ENCODE measurements around the gene DIPK1B.

The DIPK1B gene

GRCh38 chr9:136673088-136673974, 39.0 kb upstream of the DIPK1B start:
- DNase-seq (ENCODE audit: low spot score), result no peak

DNA sequence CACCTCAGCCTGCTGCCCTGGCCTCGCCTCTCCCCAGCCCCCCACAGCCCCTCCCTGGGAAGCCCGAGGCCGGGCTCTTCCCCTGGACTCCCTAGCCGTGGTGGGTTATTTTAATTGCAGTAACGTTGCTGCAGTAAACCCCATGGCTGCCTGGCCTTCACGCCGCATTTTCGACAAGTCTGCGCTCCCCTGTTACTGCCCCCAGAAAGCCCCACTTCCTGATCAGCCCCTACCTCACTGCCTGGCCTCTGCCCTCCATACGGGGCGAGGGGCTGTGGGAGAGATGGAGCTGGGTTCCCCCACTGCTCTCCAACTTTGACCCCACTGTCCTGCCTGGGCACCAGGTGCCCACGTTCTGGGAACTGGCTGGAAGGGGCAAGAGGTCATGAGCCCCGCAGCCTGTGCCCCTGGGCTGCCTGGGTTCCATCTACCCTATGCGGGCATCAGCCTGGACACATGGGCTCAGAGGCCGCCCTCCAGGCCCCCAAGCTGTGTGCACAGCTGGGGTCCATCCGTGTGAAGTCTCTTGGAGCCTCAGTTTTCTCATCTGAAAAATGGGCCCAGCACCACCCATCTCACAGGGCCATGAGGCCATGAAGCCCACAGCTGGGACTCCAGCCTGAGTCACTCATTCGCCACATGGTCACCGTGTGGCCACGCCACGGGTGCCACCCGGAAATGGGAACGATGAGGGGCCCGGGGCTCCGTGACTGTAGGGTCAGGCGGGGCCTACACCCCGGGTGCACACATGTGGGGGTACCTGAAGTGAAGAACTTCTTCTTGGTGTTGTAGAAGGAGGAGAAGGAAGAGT, 38.2 kb upstream of the DIPK1B start:
- no peak for DNase-seq (ENCODE audit: low spot score)

GRCh38 chr9:136674786-136675349, 37.5 kb upstream of the DIPK1B start:
- DNase-seq (ENCODE audit: low spot score), result peak; percentile 55

DNA sequence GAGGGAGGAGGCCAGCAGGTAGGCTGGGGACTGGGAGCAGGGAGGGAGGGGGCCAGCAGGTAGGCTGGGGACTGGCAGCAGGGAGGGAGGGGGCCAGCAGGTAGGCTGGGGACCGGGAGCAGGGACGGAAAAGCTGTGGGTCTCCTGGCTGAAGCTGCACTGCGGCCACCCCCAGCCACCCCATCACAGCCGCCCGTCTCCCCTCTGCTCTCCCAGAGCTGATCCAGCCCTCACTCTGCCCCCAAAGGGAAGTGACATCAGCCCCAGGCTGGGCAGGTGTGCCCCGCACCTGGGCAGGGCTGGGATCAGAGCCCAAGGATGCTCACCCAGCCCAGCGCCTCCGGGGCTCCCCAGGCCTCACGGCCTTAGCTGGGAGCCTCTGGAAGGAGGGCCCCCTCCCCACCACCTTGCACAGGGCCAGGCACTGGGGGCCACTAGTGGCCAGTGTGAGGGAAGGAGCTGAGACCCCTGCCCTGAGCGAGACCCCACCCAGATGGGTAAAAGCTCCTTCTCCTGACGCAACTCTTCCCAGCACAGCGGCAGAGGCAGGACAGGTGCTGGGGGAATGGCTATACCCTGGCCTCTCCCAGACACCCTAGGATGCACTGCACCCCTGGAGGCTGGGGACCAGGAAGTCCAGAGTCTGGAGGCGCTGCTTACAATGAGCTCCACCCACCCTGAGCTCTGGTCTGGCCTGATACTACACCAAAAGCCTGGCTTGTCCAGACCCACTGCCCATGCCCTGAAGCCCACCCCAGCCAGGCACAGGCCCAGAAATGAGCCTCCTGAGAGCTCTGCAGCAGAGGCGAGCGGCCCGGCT, 36.7 kb upstream of the DIPK1B start:
- no peak for DNase-seq (ENCODE audit: low spot score)

- no peak for DNase-seq (ENCODE audit: low spot score)
These were observed 36.0 kb upstream of the DIPK1B start for GRCh38 chr9:136676297-136676794.

- DNase-seq (ENCODE audit: low spot score), result no peak
These were observed 35.3 kb upstream of the DIPK1B start for GRCh38 chr9:136676920-136677686.

- no peak for DNase-seq (ENCODE audit: low spot score)
These were observed 34.3 kb upstream of the DIPK1B start for GRCh38 chr9:136678034-136678433.

- no peak for DNase-seq (ENCODE audit: low spot score)
These were observed 33.7 kb upstream of the DIPK1B start for GRCh38 chr9:136678624-136679023.

- no peak for DNase-seq (ENCODE audit: low spot score)
These were observed 32.9 kb upstream of the DIPK1B start for GRCh38 chr9:136679431-136679941.

DNA sequence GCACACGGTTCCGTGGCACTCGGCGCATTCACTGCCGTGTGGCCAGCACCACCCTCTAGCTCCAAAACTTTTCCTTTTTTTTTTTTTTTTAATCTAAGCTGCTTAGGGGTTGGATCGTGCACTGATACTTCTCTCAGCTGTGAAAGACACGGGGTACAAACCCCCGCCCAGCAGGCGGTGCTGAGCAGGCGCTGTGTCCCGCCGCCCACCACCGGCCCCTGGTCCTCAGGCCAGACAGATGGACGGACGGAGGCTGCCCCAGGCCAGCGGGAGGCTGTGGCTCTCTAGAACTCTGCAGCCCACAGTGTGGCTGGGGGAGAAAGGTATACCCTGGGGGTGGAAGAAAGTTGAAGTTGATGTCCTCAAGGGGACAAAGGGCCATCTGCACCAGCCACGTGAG, 31.3 kb upstream of the DIPK1B start:
- no peak for DNase-seq (ENCODE audit: low spot score)

- no peak for DNase-seq (ENCODE audit: low spot score)
These were observed 30.2 kb upstream of the DIPK1B start for GRCh38 chr9:136681945-136682699.

DNA sequence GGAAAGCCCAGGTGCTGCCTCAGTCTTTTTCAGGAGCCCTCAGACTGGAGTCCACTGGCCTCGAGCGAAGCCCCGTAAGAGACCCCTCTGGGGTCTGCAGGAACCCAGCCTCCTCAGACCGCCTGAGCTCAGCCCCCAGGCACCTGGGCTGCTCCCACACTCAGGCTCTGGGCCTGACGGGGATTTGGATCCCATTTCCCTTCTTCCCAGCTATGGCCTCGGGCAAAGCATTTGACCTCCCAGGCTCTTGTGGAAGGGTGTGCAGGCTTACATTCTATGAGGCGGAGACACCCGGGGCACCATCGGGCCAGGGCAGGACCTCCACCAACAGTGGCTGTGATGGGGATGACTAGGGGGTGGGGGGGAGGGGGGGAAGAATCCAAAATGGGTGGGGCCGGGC, 29.7 kb upstream of the DIPK1B start:
- no peak for DNase-seq (ENCODE audit: low spot score)

DNA sequence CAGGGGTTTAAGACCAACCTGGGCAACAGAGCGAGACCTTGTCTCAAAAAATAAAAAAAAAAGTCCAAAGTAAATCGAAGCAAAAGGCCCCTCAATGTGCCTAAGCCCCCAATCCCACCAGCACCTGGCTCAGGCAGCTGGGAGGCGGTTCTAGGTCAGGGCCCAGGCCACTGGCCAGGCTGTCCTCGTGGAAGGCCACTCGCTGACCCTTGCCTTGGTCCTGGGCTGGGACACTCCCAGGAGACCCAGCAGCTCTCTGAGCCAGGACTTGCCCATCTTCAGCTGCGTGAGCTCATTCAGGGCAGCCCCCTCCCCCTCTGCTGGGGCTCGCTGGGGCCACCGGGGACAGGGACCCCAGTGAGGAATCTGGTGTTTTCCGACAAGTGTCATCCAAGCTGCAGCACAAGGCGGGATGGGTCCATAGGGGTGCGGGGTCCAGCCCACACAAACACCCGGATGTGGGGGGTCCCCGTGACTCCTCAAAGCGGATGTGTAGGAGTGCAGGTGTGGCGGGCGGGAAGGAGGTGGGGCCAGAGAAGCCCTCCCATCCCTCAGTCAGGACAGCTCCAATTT, 29.1 kb upstream of the DIPK1B start:
- no peak for DNase-seq (ENCODE audit: low spot score)

- no peak for DNase-seq (ENCODE audit: low spot score)
These were observed 28.6 kb upstream of the DIPK1B start for GRCh38 chr9:136683755-136684154.

- DNase-seq (ENCODE audit: low spot score), result no peak
These were observed 28.0 kb upstream of the DIPK1B start for GRCh38 chr9:136684339-136684738.

GRCh38 chr9:136684799-136685198, 27.6 kb upstream of the DIPK1B start:
- DNase-seq (ENCODE audit: low spot score), result no peak

GRCh38 chr9:136685216-136685615, 27.2 kb upstream of the DIPK1B start:
- no peak for DNase-seq (ENCODE audit: low spot score)

DNA sequence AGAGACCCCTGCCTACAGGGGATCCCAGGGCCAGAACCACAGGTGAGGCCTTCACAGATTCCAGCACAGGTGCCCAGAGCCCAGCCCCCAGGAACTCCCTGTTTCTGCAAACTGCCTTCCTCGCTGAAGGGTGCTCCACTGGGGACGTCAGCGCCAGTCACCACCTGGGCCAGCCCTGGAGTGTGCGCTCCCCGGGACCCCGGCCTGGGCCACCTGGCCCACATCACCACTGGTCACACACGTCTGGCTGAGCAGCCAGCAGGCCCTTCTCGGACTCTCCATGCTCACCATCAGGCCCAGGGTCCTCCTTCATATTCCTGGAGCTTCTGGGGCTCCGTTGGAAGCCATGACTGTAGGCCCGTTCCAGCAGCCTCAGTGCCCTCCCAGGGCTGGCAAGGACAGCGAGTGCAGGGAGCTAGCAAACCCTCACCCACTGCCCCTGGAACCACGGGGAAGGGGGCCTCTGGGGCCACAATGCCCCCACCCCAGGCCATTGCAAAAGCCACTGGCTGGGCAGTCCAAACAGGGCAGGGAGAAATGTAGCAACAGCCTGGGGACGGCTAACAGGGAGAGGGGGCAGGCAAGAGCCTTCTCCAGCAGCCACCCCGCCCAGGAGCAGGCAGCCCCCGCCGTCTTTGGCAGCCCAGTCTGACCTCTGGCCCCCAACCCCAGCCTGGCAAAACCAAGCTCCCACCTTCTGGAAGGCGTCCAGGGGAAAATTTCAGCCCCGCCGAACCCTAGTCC, 26.4 kb upstream of the DIPK1B start:
- DNase-seq (ENCODE audit: low spot score), result no peak

- DNase-seq (ENCODE audit: low spot score), result no peak
These were observed 25.9 kb upstream of the DIPK1B start for GRCh38 chr9:136686534-136686793.
